Right lobe of liver (tissue), 4 donors: ENCODE results near the gene SERPINB1.

Source experiments
- POLR2A ChIP-seq: fragments of 450-650 bp; IDR thresholded peaks from one replicate; pipeline ENCODE4 v1.6.1; 2017; ENCODE audit warnings: antibody characterized with exemption, mild to moderate bottlenecking
- TF ChIP-seq, protein P1 (sequence below), 4 donors: fragments of 200-600 bp in 3 of 4; fragments of 450-650 bp in 1 of 4; IDR thresholded peaks; one replicate each; pipeline versions ENCODE4 v1.5.1 to v1.8.0; 2016 to 2022; ENCODE audit warnings: antibody characterized with exemption in 4 of 4, mild to moderate bottlenecking in 2 of 4
- donor health status: DM: no; HTN: no; CAD: no.
- donor health status: DM: no; HTN: no; CAD: no.
- donor health status: DM: no; HTN: yes; CAD: no.

DNA sequence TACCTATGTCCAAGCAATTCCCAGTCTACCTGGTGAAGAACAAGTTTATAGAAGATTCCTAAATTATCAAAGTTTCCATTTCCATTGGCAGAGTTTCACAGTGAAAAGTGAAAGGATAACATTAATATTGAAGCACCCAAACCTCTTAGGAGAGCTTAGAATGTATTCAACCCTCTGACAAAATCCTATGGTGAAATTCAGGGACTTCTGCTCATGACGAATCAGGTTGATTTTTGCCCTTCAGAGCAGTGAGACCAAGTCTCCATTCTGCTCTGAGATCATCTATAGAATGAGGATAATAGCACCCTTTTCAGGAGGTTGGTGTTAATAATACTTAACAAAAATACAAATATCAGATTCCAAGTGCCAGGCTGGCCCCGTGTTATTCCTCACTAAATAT, 15.5 kb downstream of the SERPINB1 start:
- TF ChIP-seq POLR2A: no peak
- TF ChIP-seq, protein P1, sequence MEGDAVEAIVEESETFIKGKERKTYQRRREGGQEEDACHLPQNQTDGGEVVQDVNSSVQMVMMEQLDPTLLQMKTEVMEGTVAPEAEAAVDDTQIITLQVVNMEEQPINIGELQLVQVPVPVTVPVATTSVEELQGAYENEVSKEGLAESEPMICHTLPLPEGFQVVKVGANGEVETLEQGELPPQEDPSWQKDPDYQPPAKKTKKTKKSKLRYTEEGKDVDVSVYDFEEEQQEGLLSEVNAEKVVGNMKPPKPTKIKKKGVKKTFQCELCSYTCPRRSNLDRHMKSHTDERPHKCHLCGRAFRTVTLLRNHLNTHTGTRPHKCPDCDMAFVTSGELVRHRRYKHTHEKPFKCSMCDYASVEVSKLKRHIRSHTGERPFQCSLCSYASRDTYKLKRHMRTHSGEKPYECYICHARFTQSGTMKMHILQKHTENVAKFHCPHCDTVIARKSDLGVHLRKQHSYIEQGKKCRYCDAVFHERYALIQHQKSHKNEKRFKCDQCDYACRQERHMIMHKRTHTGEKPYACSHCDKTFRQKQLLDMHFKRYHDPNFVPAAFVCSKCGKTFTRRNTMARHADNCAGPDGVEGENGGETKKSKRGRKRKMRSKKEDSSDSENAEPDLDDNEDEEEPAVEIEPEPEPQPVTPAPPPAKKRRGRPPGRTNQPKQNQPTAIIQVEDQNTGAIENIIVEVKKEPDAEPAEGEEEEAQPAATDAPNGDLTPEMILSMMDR (IDR thresholded peaks at IDR 0.05): no peak
